Activated T-cell treated with anti-CD3 and anti-CD28 coated beads for 24 hours (primary cell): Measurements from ENCODE around the gene RCBTB1.

Experiments
- DNase-seq: peaks from one replicate; pipeline ENCODE4 v3.0.0-alpha.2; 2020; ENCODE audit warnings: low read depth

Gene RCBTB1

GRCh38 chr13:49559006-49559405 is 26.4 kb downstream of the RCBTB1 start:
- no peak for DNase-seq

- no peak for DNase-seq
These were observed 31.0 kb downstream of the RCBTB1 start for GRCh38 chr13:49554387-49554786.

- no peak for DNase-seq
These were observed 31.5 kb downstream of the RCBTB1 start for GRCh38 chr13:49553888-49554287.

- no peak for DNase-seq
These were observed 34.3 kb downstream of the RCBTB1 start for GRCh38 chr13:49550942-49551644.

- no peak for DNase-seq
These were observed 36.1 kb downstream of the RCBTB1 start for GRCh38 chr13:49549289-49549688.

- no peak for DNase-seq
These were observed 38.8 kb downstream of the RCBTB1 start for GRCh38 chr13:49546561-49546960.

- no peak for DNase-seq
These were observed 39.7 kb downstream of the RCBTB1 start for GRCh38 chr13:49545661-49546060.

GRCh38 chr13:49543656-49544055 is 41.7 kb downstream of the RCBTB1 start:
- DNase-seq: no peak

GRCh38 chr13:49540552-49540951 is 44.8 kb downstream of the RCBTB1 start:
- DNase-seq: peak; percentile 7

- DNase-seq: no peak
These were observed 45.6 kb downstream of the RCBTB1 start for GRCh38 chr13:49539746-49540145.

GRCh38 chr13:49539313-49539712 is 46.0 kb downstream of the RCBTB1 start:
- DNase-seq: no peak

GRCh38 chr13:49538404-49538803 is 47.0 kb downstream of the RCBTB1 start:
- no peak for DNase-seq

- no peak for DNase-seq
These were observed 49.0 kb downstream of the RCBTB1 start for GRCh38 chr13:49536144-49536873.

GRCh38 chr13:49533591-49534269 is 51.6 kb downstream of the RCBTB1 start:
- DNase-seq: no peak

GRCh38 chr13:49533011-49533410 is 52.3 kb downstream of the RCBTB1 start:
- DNase-seq: no peak

- no peak for DNase-seq
These were observed 52.8 kb downstream of the RCBTB1 start for GRCh38 chr13:49532593-49532992.

- DNase-seq: no peak
These were observed 54.9 kb downstream of the RCBTB1 start for GRCh38 chr13:49530457-49530856.

GRCh38 chr13:49528161-49528560 is 57.2 kb downstream of the RCBTB1 start:
- DNase-seq: no peak

- DNase-seq: no peak
These were observed 58.2 kb downstream of the RCBTB1 start for GRCh38 chr13:49527123-49527522.

- DNase-seq: no peak
These were observed 60.4 kb downstream of the RCBTB1 start for GRCh38 chr13:49524740-49525501.

- DNase-seq: no peak
These were observed 64.1 kb downstream of the RCBTB1 start for GRCh38 chr13:49521224-49521623.

- DNase-seq: no peak
These were observed 67.9 kb downstream of the RCBTB1 start for GRCh38 chr13:49517461-49517860.
